Lower leg skin (tissue), 3 donors: ENCODE measurements around the gene PYDC1.

Experiments
- CTCF ChIP-seq, 3 donors: fragments of 450-650 bp; IDR thresholded peaks; one replicate each; pipeline ENCODE4 v1.5.1; 2016; ENCODE audit warnings: antibody characterized with exemption in 3 of 3, mild to moderate bottlenecking in 3 of 3, moderate library complexity in 2 of 3
- POLR2A ChIP-seq, 2 donors: fragments of 450-650 bp; IDR thresholded peaks; one replicate each; pipeline ENCODE4 v1.6.1; 2016 to 2017; ENCODE audit warnings: antibody characterized with exemption in 2 of 2, mild to moderate bottlenecking in 1 of 2, moderate library complexity in 1 of 2

- no peak for TF ChIP-seq CTCF (IDR thresholded peaks at IDR 0.05)
- no peak for TF ChIP-seq POLR2A (IDR thresholded peaks at IDR 0.05)
These were observed 49.6 kb downstream of the PYDC1 start for GRCh38 chr16:31167315-31167714.
